WTC11 (cell line): ENCODE data around the gene IL10RB. TPM values are rescaled to one million over a fixed set of nuclear protein-coding genes. Genes with fewer than 3 reads are reported as not detected.

ENCODE experiments used
- ATF3 ChIP-seq: sonication (generic); formaldehyde crosslinking; conservative IDR thresholded peaks from 2 replicates; pipeline ENCODE4 v1.8.1; 2022; ENCODE audit warnings: mild to moderate bottlenecking, missing genetic modification reagents
- CBFB ChIP-seq: sonication (generic); formaldehyde crosslinking; IDR thresholded peaks from 2 replicates; pipeline ENCODE4 v1.8.1; 2022; ENCODE audit warnings: mild to moderate bottlenecking, low read depth, missing genetic modification reagents
- CREM ChIP-seq: sonication (generic); formaldehyde crosslinking; IDR thresholded peaks from 2 replicates; pipeline ENCODE4 v1.8.1; 2022; ENCODE audit warnings: mild to moderate bottlenecking, missing genetic modification reagents, moderate library complexity
- ELF4 ChIP-seq: sonication (generic); formaldehyde crosslinking; IDR thresholded peaks from 2 replicates; pipeline ENCODE4 v1.8.1; 2022; ENCODE audit warnings: low read depth, mild to moderate bottlenecking, moderate library complexity, missing genetic modification reagents
- ESRRA ChIP-seq: sonication (generic); formaldehyde crosslinking; IDR thresholded peaks from 2 replicates; pipeline ENCODE4 v1.8.1; 2022; ENCODE audit warnings: mild to moderate bottlenecking, missing genetic modification reagents, borderline replicate concordance
- FOXP1 ChIP-seq: sonication (generic); formaldehyde crosslinking; IDR thresholded peaks from 2 replicates; pipeline ENCODE4 v1.8.0; 2022; ENCODE audit warnings: missing genetic modification reagents, mild to moderate bottlenecking, moderate library complexity, borderline replicate concordance
- HMGA2 ChIP-seq: fragments of 250-450 bp; sonication (Bioruptor Pico); IDR thresholded peaks from 2 replicates; pipeline ENCODE4 v1.4.0; 2021; ENCODE audit warnings: mild to moderate bottlenecking, moderate library complexity
- IRF2 ChIP-seq: sonication (generic); formaldehyde crosslinking; IDR thresholded peaks from 2 replicates; pipeline ENCODE4 v1.8.0; 2022; ENCODE audit warnings: low read depth, missing genetic modification reagents, borderline replicate concordance
- MAX ChIP-seq: sonication (generic); formaldehyde crosslinking; IDR thresholded peaks from 2 replicates; pipeline ENCODE4 v1.8.0; 2022; ENCODE audit warnings: mild to moderate bottlenecking, missing genetic modification reagents
- MXD4 ChIP-seq: fragments of 250-450 bp; sonication (Bioruptor Pico); IDR thresholded peaks from 2 replicates; pipeline ENCODE4 v1.8.0; 2021; ENCODE audit warnings: mild to moderate bottlenecking, moderate library complexity, borderline replicate concordance
- NR1H2 ChIP-seq: sonication (generic); formaldehyde crosslinking; IDR thresholded peaks from 2 replicates; pipeline ENCODE4 v1.9.0; 2021; ENCODE audit warnings: mild to moderate bottlenecking, moderate library complexity, missing genetic modification reagents
- NR3C1 ChIP-seq: sonication (generic); formaldehyde crosslinking; conservative IDR thresholded peaks from 2 replicates; pipeline ENCODE4 v1.8.1; 2023; ENCODE audit warnings: low read depth, mild to moderate bottlenecking, missing genetic modification reagents
- OVOL2 ChIP-seq: fragments of 250-450 bp; sonication (Bioruptor Pico); IDR thresholded peaks from 2 replicates; pipeline ENCODE4 v1.9.0; 2021; ENCODE audit warnings: mild to moderate bottlenecking, borderline replicate concordance
- RELA ChIP-seq: sonication (generic); formaldehyde crosslinking; IDR thresholded peaks from 2 replicates; pipeline ENCODE4 v1.8.1; 2022; ENCODE audit warnings: missing genetic modification reagents, mild to moderate bottlenecking, borderline replicate concordance
- RORB ChIP-seq: fragments of 250-450 bp; sonication (Bioruptor Pico); IDR thresholded peaks from 2 replicates; pipeline ENCODE4 v1.9.0; 2021; ENCODE audit warnings: mild to moderate bottlenecking
- TEAD1 ChIP-seq: sonication (generic); formaldehyde crosslinking; IDR thresholded peaks from 2 replicates; pipeline ENCODE4 v1.8.0; 2022; ENCODE audit warnings: mild to moderate bottlenecking, missing genetic modification reagents
- TEAD4 ChIP-seq: sonication (generic); formaldehyde crosslinking; IDR thresholded peaks from 2 replicates; pipeline ENCODE4 v1.8.0; 2022; ENCODE audit warnings: mild to moderate bottlenecking, missing genetic modification reagents
- USF2 ChIP-seq: sonication (generic); formaldehyde crosslinking; IDR thresholded peaks from 2 replicates; pipeline ENCODE4 v1.8.1; 2023; ENCODE audit warnings: mild to moderate bottlenecking, missing genetic modification reagents, moderate library complexity
- ZBTB21 ChIP-seq: sonication (generic); formaldehyde crosslinking; IDR thresholded peaks from 2 replicates; pipeline ENCODE4 v1.8.1; 2023; ENCODE audit warnings: mild to moderate bottlenecking, missing genetic modification reagents, borderline replicate concordance
- ZBTB43 ChIP-seq: sonication (generic); formaldehyde crosslinking; IDR thresholded peaks from 2 replicates; pipeline ENCODE4 v1.8.1; 2023; ENCODE audit warnings: mild to moderate bottlenecking, missing genetic modification reagents
- ZMAT4 ChIP-seq: fragments of 250-450 bp; sonication (Bioruptor Pico); IDR thresholded peaks from 2 replicates; pipeline ENCODE4 v1.9.0; 2021; ENCODE audit warnings: mild to moderate bottlenecking
- ZNF281 ChIP-seq: sonication (generic); formaldehyde crosslinking; IDR thresholded peaks from 2 replicates; pipeline ENCODE4 v1.8.0; 2023; ENCODE audit warnings: mild to moderate bottlenecking, missing genetic modification reagents
- ZNF396 ChIP-seq: fragments of 250-450 bp; sonication (Bioruptor Pico); IDR thresholded peaks from 2 replicates; pipeline ENCODE4 v1.8.0; 2021; ENCODE audit warnings: mild to moderate bottlenecking, moderate library complexity, borderline replicate concordance
- ZNF416 ChIP-seq: fragments of 250-450 bp; sonication (Bioruptor Pico); IDR thresholded peaks from 2 replicates; pipeline ENCODE4 v1.9.0; 2021; ENCODE audit warnings: mild to moderate bottlenecking, inconsistent platforms
- ZNF423 ChIP-seq: fragments of 250-450 bp; sonication (Bioruptor Pico); IDR thresholded peaks from 2 replicates; pipeline ENCODE4 v2.1.2; 2022; ENCODE audit warnings: mild to moderate bottlenecking, moderate library complexity
- ZNF425 ChIP-seq: fragments of 250-450 bp; sonication (Bioruptor Pico); conservative IDR thresholded peaks from 2 replicates; pipeline ENCODE4 v1.9.0; 2021; ENCODE audit warnings: mild to moderate bottlenecking
- ZSCAN18 ChIP-seq: fragments of 250-450 bp; sonication (Bioruptor Pico); IDR thresholded peaks from 2 replicates; pipeline ENCODE4 v2.1.2; 2022; ENCODE audit warnings: mild to moderate bottlenecking, moderate library complexity
- total RNA-seq: library from RNA; stranded (reverse); gene quantifications from 3 replicates; pipeline ENCODE4 v1.2.3, GENCODE V29; 2021

Gene IL10RB
- total RNA-seq, 1 experiment from 2014 or later, result 3.7 TPM

GRCh38 chr21:33324291-33325221 is 58.4 kb downstream of the IL10RB start, which contains the start of gene IFNAR1 (continued):
- no peak for TF ChIP-seq ZNF281 (CRISPR knock-in tag)
- no peak for TF ChIP-seq RORB (CRISPR knock-in tag)
- TF ChIP-seq ZNF396 (CRISPR knock-in tag), result no peak
- TF ChIP-seq RELA (CRISPR knock-in tag), result no peak; the same call in 1 of the 2 replicates
- TF ChIP-seq NR1H2 (CRISPR knock-in tag), result no peak
- peak; percentile 88; the same call in 1 of the 2 replicates for TF ChIP-seq ESRRA (CRISPR knock-in tag)
- TF ChIP-seq TEAD4 (CRISPR knock-in tag), result peak; percentile 82
- no peak; the same call in 1 of the 2 replicates for TF ChIP-seq ZNF423 (CRISPR knock-in tag)
- TF ChIP-seq USF2 (CRISPR knock-in tag), result peak; percentile 58; the same call in 1 of the 2 replicates
- TF ChIP-seq ZNF416 (CRISPR knock-in tag), result no peak
- TF ChIP-seq ZSCAN18 (CRISPR knock-in tag), result no peak
- TF ChIP-seq FOXP1 (CRISPR knock-in tag), result peak; percentile 89
- TF ChIP-seq MAX (CRISPR knock-in tag), result peak; percentile 98
- TF ChIP-seq IRF2 (CRISPR knock-in tag), result no peak
- peak; percentile 92 for TF ChIP-seq TEAD1 (CRISPR knock-in tag)
- no peak for TF ChIP-seq OVOL2
- no peak for TF ChIP-seq NR3C1
- no peak for TF ChIP-seq MXD4 (CRISPR knock-in tag)
- TF ChIP-seq ATF3 (CRISPR knock-in tag), result no peak
- no peak for TF ChIP-seq CBFB
- no peak for TF ChIP-seq ZNF425
- TF ChIP-seq CREM (CRISPR knock-in tag), result peak; percentile 68; the same call in 1 of the 2 replicates
- no peak for TF ChIP-seq ELF4 (CRISPR knock-in tag)
- TF ChIP-seq ZBTB43, result peak; percentile 89
- TF ChIP-seq HMGA2 (CRISPR knock-in tag), result no peak
- no peak for TF ChIP-seq ZMAT4 (CRISPR knock-in tag)
- TF ChIP-seq ZBTB21 (CRISPR knock-in tag), result no peak
